Fibroblast of skin of right quadriceps (primary cell): ENCODE measurements around the gene TRIM50.
"Not testable (repeated sequence)": the region's sequence is repeated elsewhere in the genome, so short reads cannot be mapped to it uniquely, and the experiment has no call there.

Experiments
- DNase-seq: peaks from one replicate; pipeline ENCODE4 v3.0.0-alpha.2; 2013

Gene TRIM50

DNA sequence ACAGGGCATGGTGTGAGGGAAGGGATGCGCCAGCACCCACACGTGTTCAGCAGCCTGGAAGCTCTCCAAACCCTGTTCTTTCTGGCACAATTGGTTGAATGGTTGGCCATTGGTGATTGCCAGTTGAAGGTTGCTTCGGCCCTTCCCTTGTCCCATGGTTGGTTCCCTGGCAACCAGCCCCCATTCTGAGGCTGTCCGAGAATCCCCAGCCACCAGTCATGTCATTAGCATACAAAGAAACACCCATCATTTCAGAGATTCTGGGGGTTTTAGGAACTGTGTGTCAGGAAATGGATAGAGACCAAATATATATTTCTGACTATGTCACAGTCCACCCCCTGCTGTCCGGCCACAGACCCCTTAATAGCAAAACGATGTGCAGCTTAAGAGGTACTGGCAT, 21.9 kb upstream of the TRIM50 start:
- DNase-seq = no peak

DNA sequence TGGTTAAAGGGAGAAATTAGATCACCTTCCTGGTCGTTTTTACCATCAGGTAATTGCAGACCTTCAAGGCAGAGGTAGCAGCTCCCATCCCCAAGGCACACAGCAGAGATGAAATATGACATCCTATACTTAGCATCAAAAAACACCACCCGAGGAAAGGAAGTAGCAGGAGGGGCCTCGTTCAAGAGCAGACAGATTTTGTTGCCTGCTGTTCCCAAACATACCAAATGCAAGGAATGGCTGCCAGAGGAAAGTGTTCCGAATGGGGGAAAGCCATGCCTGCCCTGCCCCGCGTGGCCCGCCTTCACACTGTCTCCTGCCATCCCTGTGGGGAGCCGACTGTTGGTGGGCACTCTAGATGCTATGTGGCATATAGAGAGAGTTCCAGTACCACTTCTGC, 18.1 kb upstream of the TRIM50 start:
- no peak for DNase-seq

GRCh38 chr7:73345538-73345937, 17.7 kb upstream of the TRIM50 start:
- no peak for DNase-seq

GRCh38 chr7:73343671-73344380, 15.9 kb upstream of the TRIM50 start:
- DNase-seq = no peak

GRCh38 chr7:73342645-73343044, 14.8 kb upstream of the TRIM50 start:
- peak; percentile 57 for DNase-seq

- DNase-seq = peak; percentile 71
Observed at GRCh38 chr7:73341877-73342276, 14.0 kb upstream of the TRIM50 start.

- no peak for DNase-seq
Observed at GRCh38 chr7:73340514-73340913, 12.6 kb upstream of the TRIM50 start.

DNA sequence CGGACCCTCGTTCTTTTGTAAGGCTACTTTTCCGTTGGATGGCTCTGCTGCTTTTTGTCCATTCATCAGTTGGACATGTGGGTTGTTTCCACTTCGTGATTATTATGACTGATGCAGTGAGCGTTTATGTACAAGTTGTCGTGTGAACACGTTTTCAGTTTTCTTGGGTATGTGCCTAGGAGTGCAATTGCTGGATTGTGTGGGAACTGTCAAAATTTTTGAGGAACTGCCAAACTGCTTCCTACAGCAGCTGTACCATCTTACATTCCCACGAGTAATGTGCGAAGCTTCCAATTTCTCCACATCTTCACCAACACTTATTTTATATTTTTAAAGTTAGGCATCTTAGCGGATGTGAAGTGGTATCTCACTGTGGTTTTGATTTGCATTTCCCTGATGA, 10.4 kb upstream of the TRIM50 start:
- DNase-seq = no peak

- no peak for DNase-seq
Observed at GRCh38 chr7:73332447-73332846, 4.6 kb upstream of the TRIM50 start.

DNA sequence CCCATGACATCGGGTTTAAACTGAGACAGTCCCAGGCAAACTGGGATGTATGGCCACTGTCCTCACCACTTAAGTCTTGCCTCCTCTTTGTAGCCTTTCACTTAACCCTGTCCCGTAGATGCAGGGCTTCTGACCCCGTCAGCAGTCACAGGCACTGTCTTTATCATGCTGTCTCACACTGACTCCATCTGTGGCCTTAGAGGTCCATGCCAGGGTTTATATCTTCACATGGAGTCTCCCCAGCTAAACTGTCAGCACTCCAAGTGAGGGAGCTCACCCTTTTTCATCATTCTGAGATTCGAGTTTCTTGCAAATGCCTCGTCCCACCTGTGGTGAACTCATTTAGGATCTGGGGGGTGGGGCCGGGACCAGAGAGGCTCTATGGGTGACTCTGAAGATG, 2.9 kb upstream of the TRIM50 start:
- DNase-seq = no peak

- DNase-seq = peak; percentile 36
Observed at GRCh38 chr7:73329861-73330581, 2.1 kb upstream of the TRIM50 start.

DNA sequence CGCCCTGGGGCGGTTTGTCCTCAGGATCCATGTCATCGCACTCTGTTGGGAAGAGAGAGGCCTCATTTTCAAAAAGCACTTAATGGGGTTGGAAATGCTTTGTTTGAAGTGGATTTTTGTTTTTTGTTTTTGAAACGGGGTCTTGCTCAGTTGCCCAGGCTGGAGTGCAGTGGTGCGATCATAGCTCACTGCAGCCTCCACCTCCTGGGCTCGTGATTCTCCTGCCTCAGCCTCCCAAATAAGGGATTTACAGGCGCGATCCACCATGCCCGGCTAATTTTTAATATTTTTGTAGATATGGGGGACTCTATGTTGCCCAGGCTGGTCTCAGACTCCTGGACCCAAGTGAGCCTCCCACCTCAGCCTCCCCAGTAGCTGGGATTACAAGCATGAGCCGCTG, 814 bp upstream of the TRIM50 start:
- DNase-seq = no peak

GRCh38 chr7:73327449-73327848, 433 bp downstream of the TRIM50 start:
- not testable (repeated sequence) for DNase-seq

- DNase-seq = not testable (repeated sequence)
Observed at GRCh38 chr7:73325424-73325823, 2.5 kb downstream of the TRIM50 start.

GRCh38 chr7:73324081-73324845, 3.6 kb downstream of the TRIM50 start:
- peak; percentile 35 for DNase-seq

GRCh38 chr7:73323434-73324080, 4.3 kb downstream of the TRIM50 start:
- DNase-seq = not testable (repeated sequence)

GRCh38 chr7:73320009-73320408, 7.9 kb downstream of the TRIM50 start:
- DNase-seq = not testable (repeated sequence)

GRCh38 chr7:73319541-73319940, 8.3 kb downstream of the TRIM50 start:
- not testable (repeated sequence) for DNase-seq

- DNase-seq = not testable (repeated sequence)
Observed at GRCh38 chr7:73318656-73319204, 9.2 kb downstream of the TRIM50 start.

DNA sequence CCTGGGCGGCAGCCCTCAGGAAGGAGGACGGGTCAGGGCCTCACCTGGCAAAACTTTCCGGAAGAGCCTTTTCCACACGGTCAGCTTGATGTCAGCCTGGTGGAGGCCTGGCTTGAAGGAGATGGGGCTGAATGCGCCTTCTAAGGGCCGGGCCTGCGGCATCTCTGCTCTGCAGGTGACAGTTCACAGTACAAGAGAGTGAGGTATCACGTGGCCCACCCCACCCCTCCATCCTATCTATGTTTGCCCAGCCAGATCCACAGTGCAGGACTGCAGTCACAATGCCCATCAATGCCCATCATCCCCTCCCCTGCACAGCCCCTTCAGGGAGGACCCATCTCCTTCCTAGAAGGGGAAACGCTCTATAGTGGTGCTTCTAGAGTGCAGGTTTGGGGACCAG, 11.4 kb downstream of the TRIM50 start:
- DNase-seq = no peak

DNA sequence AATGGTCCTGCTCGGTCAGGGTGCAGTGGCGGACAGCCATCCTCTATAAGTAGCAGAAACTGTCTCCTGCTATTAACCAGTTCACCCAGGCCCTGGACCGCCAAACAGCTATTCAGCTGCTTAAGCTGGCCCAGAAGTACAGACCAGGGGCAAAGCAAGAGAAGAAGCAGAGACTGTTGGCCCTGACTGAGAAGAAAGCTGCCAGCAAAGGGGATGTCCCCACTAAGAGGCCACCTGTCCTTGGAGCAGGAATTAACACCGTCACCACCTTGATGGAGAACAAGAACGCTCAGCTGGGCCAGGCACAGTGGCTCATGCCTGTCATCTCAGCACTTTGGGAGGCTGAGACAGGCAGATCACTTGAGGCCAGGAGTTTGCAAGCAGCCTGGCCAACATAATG, 13.6 kb downstream of the TRIM50 start:
- no peak for DNase-seq

DNA sequence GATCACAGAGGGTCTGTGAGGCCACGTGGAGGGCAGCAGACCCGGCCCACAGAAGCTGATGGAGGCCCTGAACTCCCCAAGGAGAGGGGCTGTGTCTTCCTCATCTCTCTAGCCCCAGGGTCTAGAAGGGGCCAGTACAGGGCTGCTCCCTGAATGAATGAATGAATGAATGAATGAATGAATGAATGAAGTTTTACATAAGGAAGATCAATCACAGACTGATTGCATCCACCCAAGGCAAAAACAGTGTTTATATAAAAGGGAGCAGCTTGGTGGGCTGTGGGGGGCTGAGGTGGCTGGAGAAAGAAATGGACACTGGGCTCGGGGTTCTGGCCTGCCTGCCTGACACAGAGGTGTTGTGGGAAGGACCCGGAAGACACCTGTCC, 14.4 kb downstream of the TRIM50 start:
- no peak for DNase-seq
